ENCODE measurements around the gene SYNGR2.

The SYNGR2 gene

DNA sequence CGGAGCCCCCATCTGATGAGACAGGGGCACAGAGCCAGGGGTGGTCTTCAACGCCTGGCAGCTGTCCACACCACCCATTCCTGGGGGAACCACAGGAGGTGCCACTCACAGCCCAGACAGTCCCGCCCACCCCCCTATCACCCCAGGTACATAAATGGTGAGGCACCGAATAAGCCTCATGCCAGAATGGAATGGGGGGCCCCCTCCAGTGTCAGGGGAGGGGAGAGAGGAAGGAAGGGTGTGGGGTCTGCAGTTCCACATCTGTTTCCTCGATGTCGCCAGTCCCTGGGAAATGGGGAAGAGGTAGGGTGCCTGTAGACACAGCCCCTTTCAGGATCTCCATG, 41.5 kb upstream of the SYNGR2 start:
- peak overlapping the region; percentile 87 for H3K4me3 ChIP-seq (ENCODE audit: low read depth, low read length)
- no peak for DNase-seq (ENCODE audit: low read depth)
- TF ChIP-seq, protein P1, sequence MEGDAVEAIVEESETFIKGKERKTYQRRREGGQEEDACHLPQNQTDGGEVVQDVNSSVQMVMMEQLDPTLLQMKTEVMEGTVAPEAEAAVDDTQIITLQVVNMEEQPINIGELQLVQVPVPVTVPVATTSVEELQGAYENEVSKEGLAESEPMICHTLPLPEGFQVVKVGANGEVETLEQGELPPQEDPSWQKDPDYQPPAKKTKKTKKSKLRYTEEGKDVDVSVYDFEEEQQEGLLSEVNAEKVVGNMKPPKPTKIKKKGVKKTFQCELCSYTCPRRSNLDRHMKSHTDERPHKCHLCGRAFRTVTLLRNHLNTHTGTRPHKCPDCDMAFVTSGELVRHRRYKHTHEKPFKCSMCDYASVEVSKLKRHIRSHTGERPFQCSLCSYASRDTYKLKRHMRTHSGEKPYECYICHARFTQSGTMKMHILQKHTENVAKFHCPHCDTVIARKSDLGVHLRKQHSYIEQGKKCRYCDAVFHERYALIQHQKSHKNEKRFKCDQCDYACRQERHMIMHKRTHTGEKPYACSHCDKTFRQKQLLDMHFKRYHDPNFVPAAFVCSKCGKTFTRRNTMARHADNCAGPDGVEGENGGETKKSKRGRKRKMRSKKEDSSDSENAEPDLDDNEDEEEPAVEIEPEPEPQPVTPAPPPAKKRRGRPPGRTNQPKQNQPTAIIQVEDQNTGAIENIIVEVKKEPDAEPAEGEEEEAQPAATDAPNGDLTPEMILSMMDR (IDR thresholded peaks at IDR 0.05; ENCODE audit: insufficient read depth, low read depth, low read length, missing control alignments), result no peak

GRCh38 chr17:78127239-78127887, 41.0 kb upstream of the SYNGR2 start:
- TF ChIP-seq, protein P1 (IDR thresholded peaks at IDR 0.05; ENCODE audit: insufficient read depth, low read depth, low read length, missing control alignments), result no peak
- DNase-seq (ENCODE audit: low read depth), result peak; percentile 89
- peak overlapping the region; percentile 87 for H3K4me3 ChIP-seq (ENCODE audit: low read depth, low read length)

- TF ChIP-seq, protein P1 (IDR thresholded peaks at IDR 0.05; ENCODE audit: insufficient read depth, low read depth, low read length, missing control alignments), result no peak
- H3K4me3 ChIP-seq (ENCODE audit: low read depth, low read length), result peak overlapping the region; percentile 87
- no peak for DNase-seq (ENCODE audit: low read depth)
Observed at GRCh38 chr17:78127888-78128550, 40.4 kb upstream of the SYNGR2 start.

DNA sequence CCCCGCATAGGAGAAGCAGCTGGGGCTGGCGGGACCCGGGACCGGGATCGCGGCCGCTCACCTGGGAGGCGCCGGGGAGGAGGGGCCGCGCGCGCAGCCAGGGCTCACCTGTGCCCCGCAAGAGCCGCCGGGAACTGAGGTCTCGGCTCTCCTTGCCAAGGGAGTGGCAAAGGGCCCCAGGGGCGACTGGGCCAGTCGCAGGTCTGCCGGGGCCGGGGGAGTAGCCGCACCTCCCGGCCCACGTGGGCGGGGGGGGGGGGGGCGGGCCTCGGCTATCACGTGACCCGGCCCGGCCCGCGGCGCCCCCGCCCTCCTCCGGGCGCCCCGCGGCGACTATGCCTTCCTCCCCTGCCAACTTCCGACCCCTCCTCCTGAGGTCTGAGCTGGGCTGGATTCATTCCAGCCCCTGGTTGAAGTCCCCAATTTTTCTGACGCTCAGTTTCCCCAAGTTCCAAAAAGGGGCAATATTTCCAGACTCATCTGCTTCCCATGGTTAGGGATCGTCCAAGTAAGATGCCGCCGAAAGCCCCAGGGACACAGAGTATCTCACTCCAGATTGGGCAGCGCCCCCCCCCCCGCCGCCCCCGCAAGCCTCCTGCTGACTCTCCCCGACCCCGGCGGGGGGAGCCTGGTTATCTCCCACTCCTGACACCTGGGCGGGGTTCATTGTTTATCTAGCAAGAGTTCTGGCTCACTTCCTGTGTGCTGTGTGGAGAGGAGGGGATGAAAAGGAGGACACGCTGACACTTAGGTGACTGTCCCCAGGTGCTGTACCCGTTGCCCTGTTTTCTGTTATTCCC, 39.6 kb upstream of the SYNGR2 start, which contains the start of gene TMC6:
Gene TMC6, minus strand, starts transcription at position 205 of the 800 bp plus-strand sequence. CDS start 1,923 bp downstream, outside the sequence.
- TF ChIP-seq, protein P1 (IDR thresholded peaks at IDR 0.05; ENCODE audit: insufficient read depth, low read depth, low read length, missing control alignments), result no peak
- DNase-seq (ENCODE audit: low read depth), result peak; percentile 89
- peak within 1 kb of the TSS; percentile 87 for H3K4me3 ChIP-seq (ENCODE audit: low read depth, low read length)

DNA sequence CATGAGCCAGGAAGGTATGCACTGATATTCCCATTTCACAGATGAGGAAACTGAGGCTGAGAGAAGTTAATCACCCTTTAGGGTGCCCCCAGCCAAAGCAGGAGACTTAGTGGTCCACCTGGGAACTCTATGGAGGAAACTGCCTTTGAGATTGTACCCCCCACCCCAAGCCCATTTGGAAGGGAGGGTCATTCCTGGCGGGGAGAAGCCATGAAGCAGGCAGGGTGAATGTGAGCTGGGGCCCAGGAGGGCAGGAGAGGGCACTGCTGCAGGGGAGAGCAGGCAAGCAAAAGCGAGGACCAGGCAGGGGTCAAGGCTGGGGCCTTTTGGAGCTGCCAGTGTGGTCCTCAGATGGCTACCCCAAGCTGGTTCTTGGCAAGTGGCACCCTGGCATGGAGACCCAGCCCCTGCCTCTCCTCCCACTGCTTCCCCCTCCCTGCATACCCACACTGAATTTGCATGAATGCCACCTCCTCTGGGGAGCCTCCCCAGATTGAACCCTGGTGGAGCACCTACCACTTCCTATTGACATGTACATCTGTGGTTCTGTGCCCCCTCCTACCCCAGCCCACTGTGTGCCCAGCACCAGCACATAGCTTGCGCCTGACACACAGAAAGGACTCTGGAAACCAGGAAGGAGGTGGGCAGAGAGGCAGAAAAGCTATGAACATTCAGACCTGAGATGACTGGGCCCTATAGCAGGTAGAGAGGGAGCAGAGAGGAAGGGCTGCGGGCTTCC, 38.9 kb upstream of the SYNGR2 start:
- TF ChIP-seq, protein P1 (IDR thresholded peaks at IDR 0.05; ENCODE audit: insufficient read depth, low read depth, low read length, missing control alignments), result no peak
- no peak for DNase-seq (ENCODE audit: low read depth)
- H3K4me3 ChIP-seq (ENCODE audit: low read depth, low read length), result peak overlapping the region; percentile 87

- TF ChIP-seq, protein P1 (IDR thresholded peaks at IDR 0.05; ENCODE audit: insufficient read depth, low read depth, low read length, missing control alignments), result no peak
- no peak for DNase-seq (ENCODE audit: low read depth)
- H3K4me3 ChIP-seq (ENCODE audit: low read depth, low read length), result peak overlapping the region; percentile 87
Observed at GRCh38 chr17:78130090-78130436, 38.3 kb upstream of the SYNGR2 start.

All from GM12865 (cell line).